A549 (cell line): ENCODE measurements around the gene RAB11FIP4. TPM values are rescaled to one million over a fixed set of nuclear protein-coding genes. Genes with fewer than 3 reads are reported as not detected.

Experiments
- ATAC-seq, 2 experiments: fragments of 200-7000 bp in 1 of 2; fragments of >200 bp in 1 of 2; cut with Nextera tagmentation in 1 of 2; cut with Tn5 transposase in 1 of 2; 3 replicates each; pipeline versions ENCODE4 v1.8.0 to v1.9.1; 2018 to 2020; ENCODE audit warnings: mild to moderate bottlenecking in 1 of 2, moderate library complexity in 1 of 2
- CTCF ChIA-PET: fragments of 300-600 bp; sonication (Branson Sonifier 250); formaldehyde crosslinking; extraction: SDS; loops from one replicate; lab custom pipeline; 2021; ENCODE audit warnings: antibody characterized with exemption, inconsistent platforms; lab: Yijun Ruan, JAX
- POLR2A ChIA-PET: fragments of 350-600 bp; formaldehyde crosslinking; extraction: SDS; loops from one replicate; lab custom pipeline; 2021; ENCODE audit warnings: antibody characterized with exemption, inconsistent platforms; lab: Yijun Ruan, JAX
- DNase-seq, 2 experiments: peaks; one replicate each; pipeline versions ENCODE4 v3.0.0 to v3.0.0-alpha.2; 2011 to 2016; ENCODE audit warnings: low read depth in 1 of 2, low spot score in 1 of 2
- FAIRE-seq: peaks from 2 replicates; lab custom pipeline; 2011; peaks lifted over from hg19 to GRCh38; lab: Jason Lieb, UNC
- H3K27ac ChIP-seq, 2 experiments: fragments of >200 bp; sonication (Bioruptor Twin); formaldehyde crosslinking; 3 replicates each; pipeline ENCODE4 v1.5.1; 2016 to 2017
- H3K4me1 ChIP-seq: fragments of >200 bp; sonication (Bioruptor Twin); formaldehyde crosslinking; 3 replicates; pipeline ENCODE4 v1.6.1; 2016
- H3K4me2 ChIP-seq: fragments of >200 bp; sonication (Bioruptor Twin); formaldehyde crosslinking; 3 replicates; pipeline ENCODE4 v1.6.1; 2016
- H3K4me3 ChIP-seq: fragments of >200 bp; sonication (Bioruptor Twin); formaldehyde crosslinking; 3 replicates; pipeline ENCODE4 v1.5.1; 2016
- H3K9me3 ChIP-seq: fragments of >200 bp; sonication (Bioruptor Twin); formaldehyde crosslinking; 3 replicates; pipeline ENCODE4 v1.6.1; 2016
- CBX8 ChIP-seq: fragments of 200-600 bp; sonication (generic); IDR thresholded peaks from 2 replicates; pipeline ENCODE4 v1.6.1; 2016
- CHD2 ChIP-seq: fragments of 150-350 bp; IDR thresholded peaks from 2 replicates; pipeline ENCODE4 v1.6.1; 2014; ENCODE audit warnings: low read length; ENCODE audit not compliant: partially characterized antibody
- CHD4 ChIP-seq: fragments of 200-600 bp; sonication (generic); IDR thresholded peaks from 2 replicates; pipeline ENCODE4 v1.6.1; 2016; ENCODE audit warnings: antibody characterized with exemption, mild to moderate bottlenecking, borderline replicate concordance
- CTCF ChIP-seq: fragments of >200 bp; sonication (Bioruptor Twin); formaldehyde crosslinking; IDR thresholded peaks from 3 replicates; pipeline ENCODE4 v1.5.1; 2016
- E2F6 ChIP-seq: IDR thresholded peaks from 2 replicates; pipeline ENCODE4 v1.6.1; 2012; ENCODE audit warnings: low read depth, borderline replicate concordance
- EHF ChIP-seq: fragments of 250-450 bp; sonication (Bioruptor Pico); IDR thresholded peaks from 2 replicates; pipeline ENCODE4 v1.5.0; 2020; ENCODE audit warnings: mild to moderate bottlenecking
- FOSB ChIP-seq: fragments of 250-450 bp; sonication (Bioruptor Pico); IDR thresholded peaks from 2 replicates; pipeline ENCODE4 v1.5.0; 2020; ENCODE audit warnings: mild to moderate bottlenecking, moderate library complexity
- HOXA7 ChIP-seq: fragments of 250-450 bp; sonication (Bioruptor Pico); IDR thresholded peaks from 2 replicates; pipeline ENCODE4 v1.5.0; 2020; ENCODE audit warnings: mild to moderate bottlenecking, moderate library complexity
- HOXB13 ChIP-seq: fragments of 250-450 bp; sonication (Bioruptor Pico); IDR thresholded peaks from 2 replicates; pipeline ENCODE4 v1.5.0; 2020; ENCODE audit warnings: low read depth, mild to moderate bottlenecking, moderate library complexity
- HOXB5 ChIP-seq: fragments of 250-450 bp; sonication (Bioruptor Pico); IDR thresholded peaks from 2 replicates; pipeline ENCODE4 v1.5.0; 2020; ENCODE audit warnings: mild to moderate bottlenecking, moderate library complexity
- JUNB ChIP-seq: fragments of >200 bp; sonication (Bioruptor Twin); formaldehyde crosslinking; IDR thresholded peaks from 2 replicates; pipeline ENCODE4 v1.6.1; 2016
- KDM5A ChIP-seq: fragments of 200-600 bp; sonication (generic); IDR thresholded peaks from 2 replicates; pipeline ENCODE4 v1.6.1; 2016; ENCODE audit warnings: antibody characterized with exemption, mild to moderate bottlenecking
- MAFK ChIP-seq: fragments of 450-650 bp; IDR thresholded peaks from 2 replicates; pipeline ENCODE4 v1.6.1; 2014; ENCODE audit not compliant: partially characterized antibody
- MAX ChIP-seq: IDR thresholded peaks from 2 replicates; pipeline ENCODE4 v1.6.1; 2012
- MAZ ChIP-seq: fragments of 150-350 bp; IDR thresholded peaks from 2 replicates; pipeline ENCODE4 v1.6.1; 2014; ENCODE audit warnings: antibody characterized with exemption, low read depth, low read length, borderline replicate concordance
- MYC ChIP-seq: IDR thresholded peaks from 2 replicates; pipeline ENCODE4 v1.6.1; 2012; ENCODE audit warnings: mild to moderate bottlenecking, inconsistent platforms, low read length, improper control_type of control experiment, borderline replicate concordance
- NFE2L2 ChIP-seq: fragments of 150-350 bp; conservative IDR thresholded peaks from 2 replicates; pipeline ENCODE4 v1.6.1; 2014; ENCODE audit warnings: low read length
- NPAS2 ChIP-seq: fragments of 250-450 bp; sonication (Bioruptor Pico); IDR thresholded peaks from 2 replicates; pipeline ENCODE4 v1.8.0; 2022; ENCODE audit warnings: mild to moderate bottlenecking, moderate library complexity, borderline replicate concordance
- NR3C1 ChIP-seq: fragments of >200 bp; sonication (Bioruptor Twin); formaldehyde crosslinking; IDR thresholded peaks from 3 replicates; pipeline ENCODE4 v1.6.1; 2017
- POLR2AphosphoS2 ChIP-seq: conservative IDR thresholded peaks from 2 replicates; pipeline ENCODE4 v1.6.1; 2012; ENCODE audit warnings: low read length, improper control_type of control experiment, inconsistent platforms
- RARB ChIP-seq: fragments of 250-450 bp; sonication (Bioruptor Pico); IDR thresholded peaks from 2 replicates; pipeline ENCODE4 v1.8.0; 2021; ENCODE audit warnings: mild to moderate bottlenecking, moderate library complexity
- RCOR1 ChIP-seq: fragments of 150-350 bp; IDR thresholded peaks from 2 replicates; pipeline ENCODE4 v1.6.1; 2014; ENCODE audit warnings: antibody characterized with exemption, low read length, low read depth
- REST ChIP-seq: fragments of 200-600 bp; sonication (generic); IDR thresholded peaks from 2 replicates; pipeline ENCODE4 v1.6.1; 2016; ENCODE audit warnings: antibody characterized with exemption, mild to moderate bottlenecking, moderate library complexity
- SMC3 ChIP-seq: fragments of >200 bp; sonication (Bioruptor Twin); formaldehyde crosslinking; IDR thresholded peaks from 3 replicates; pipeline ENCODE4 v1.6.1; 2018; ENCODE audit warnings: inconsistent platforms
- SREBF2 ChIP-seq: fragments of 450-650 bp; IDR thresholded peaks from 2 replicates; pipeline ENCODE4 v1.6.1; 2014; ENCODE audit warnings: mild to moderate bottlenecking, moderate library complexity
- USF2 ChIP-seq: fragments of 450-650 bp; IDR thresholded peaks from 2 replicates; pipeline ENCODE4 v1.6.1; 2014; ENCODE audit warnings: antibody characterized with exemption
- ZNF302 ChIP-seq: fragments of 250-450 bp; sonication (Bioruptor Pico); IDR thresholded peaks from 2 replicates; pipeline ENCODE4 v1.9.0; 2021; ENCODE audit warnings: inconsistent platforms, mild to moderate bottlenecking, moderate library complexity
- ZSCAN20 ChIP-seq: fragments of 250-450 bp; sonication (Bioruptor Pico); IDR thresholded peaks from 2 replicates; pipeline ENCODE4 v1.8.0; 2022; ENCODE audit warnings: mild to moderate bottlenecking, moderate library complexity
- WGBS: methylation state at CpG from one replicate; pipeline ENCODE4 v1.1.6; 2017; ENCODE audit errors: missing lambda C conversion rate; 5-methylcytosine and 5-hydroxymethylcytosine counted together
- polyA plus RNA-seq, 4 experiments: library from polyadenylated mRNA; depleted of rRNA in 3 of 4; stranded (reverse); fragments of >200 nt; fragmentation: RNase III in 1 of 4; extraction: RNeasy Plus Mini Kit Qiagen cat#74134 plus additional on column Dnase treatment in 1 of 4; gene quantifications; 2 replicates in 3 of 4; 3 replicates in 1 of 4; pipeline ENCODE4 v1.2.3, GENCODE V29; 2011 to 2017

RAB11FIP4 gene
- polyA plus RNA-seq, 2 of the 4 experiments (the other 2 are of a cell fraction) = 1.9 to 3.5 TPM

- POLR2A ChIA-PET = no interaction called here
- no peak overlapping the region for H3K4me3 ChIP-seq
- H3K27ac ChIP-seq = no peak overlapping the region
- H3K4me1 ChIP-seq = no peaks in the 10 kb centered on the region
- ATAC-seq (peak in 1 of 2 experiments; percentile 19; a peak in 2 of 6 replicates), FAIRE-seq (no peak)
- no peaks in the 10 kb centered on the region for H3K9me3 ChIP-seq
- WGBS = 50% methylated on average over 2 of the region's 2 CpGs
- TF ChIP-seq E2F6 = no peak
- TF ChIP-seq CHD4 = no peak
- no peak for TF ChIP-seq HOXB5
- TF ChIP-seq USF2 = no peak
- TF ChIP-seq MAX = no peak
- TF ChIP-seq RCOR1 = no peak
- no peak for TF ChIP-seq CHD2
- TF ChIP-seq CTCF = no peak
- no peak for TF ChIP-seq ZNF302 (CRISPR knock-in tag)
- no peak for TF ChIP-seq NFE2L2
- TF ChIP-seq EHF (CRISPR knock-in tag) = no peak
- no peak for TF ChIP-seq MAFK
- no peak for TF ChIP-seq JUNB
- TF ChIP-seq MYC = no peak
- TF ChIP-seq KDM5A = no peak
- no peak for TF ChIP-seq MAZ
- no peak for TF ChIP-seq FOSB (CRISPR knock-in tag)
- TF ChIP-seq, all 56 proteins: peak for 0
- CTCF ChIA-PET = interaction anchor here (23.7 kb wide), 1 partner anchor 67 kb away, joined by 490 read pairs; no protein-coding TSS in a partner anchor
- DNase-seq = no peak
- no peak overlapping the region for H3K4me2 ChIP-seq
Observed at GRCh38 chr17:31458829-31459228, 67.4 kb downstream of the RAB11FIP4 start.

- Histone ChIP-seq H3K4me2 (no peak overlapping the region), H3K4me3 (no peak overlapping the region), H3K9me3 (no peaks in the 10 kb centered on the region), H3K27ac (no peak overlapping the region), H3K4me1 (no peaks in the 10 kb centered on the region)
- FAIRE-seq = no peak
- 50% methylated on average over 3 of the region's 4 CpGs for WGBS
- CTCF ChIA-PET = interaction anchor here (1.0 to 23.7 kb wide), 2 partner anchors 11 to 66 kb away, joined by 3 to 490 read pairs; no protein-coding TSS in a partner anchor
- POLR2A ChIA-PET = interaction anchor here (0.6 kb wide), 1 partner anchor 49 kb away, joined by 3 read pairs; no protein-coding TSS in a partner anchor
- TF ChIP-seq ZSCAN20 (CRISPR knock-in tag) = no peak
- no peak for TF ChIP-seq MAFK
- no peak for TF ChIP-seq POLR2AphosphoS2
- TF ChIP-seq HOXA7 (CRISPR knock-in tag) = no peak
- TF ChIP-seq, all 56 proteins: peak for 0
- ATAC-seq = no peak; a peak in 1 of 6 replicates
- no peak for DNase-seq
Observed at GRCh38 chr17:31459716-31460115, 68.2 kb downstream of the RAB11FIP4 start.

GRCh38 chr17:31460226-31460721, 68.8 kb downstream of the RAB11FIP4 start:
- no peaks in the 10 kb centered on the region for H3K4me1 ChIP-seq
- CTCF ChIA-PET = interaction anchor here (1.0 to 23.7 kb wide), 4 partner anchors 11 to 66 kb away, joined by 3 to 490 read pairs (median 14); no protein-coding TSS in a partner anchor
- 31% methylated on average over 6 of the region's 6 CpGs for WGBS
- POLR2A ChIA-PET = no interaction called here
- no peak overlapping the region for H3K4me2 ChIP-seq
- no peak for ATAC-seq
- H3K4me3 ChIP-seq = no peak overlapping the region
- H3K9me3 ChIP-seq = no peaks in the 10 kb centered on the region
- no peak overlapping the region for H3K27ac ChIP-seq
- no peak for DNase-seq
- no peak for FAIRE-seq
- no peak for TF ChIP-seq REST
- TF ChIP-seq NPAS2 (CRISPR knock-in tag) = no peak
- TF ChIP-seq NR3C1 = no peak
- TF ChIP-seq MAX = no peak
- no peak for TF ChIP-seq CBX8
- TF ChIP-seq RARB (CRISPR knock-in tag) = no peak
- no peak for TF ChIP-seq SREBF2
- no peak for TF ChIP-seq SMC3
- TF ChIP-seq MAFK = no peak
- no peak for TF ChIP-seq HOXB13 (CRISPR knock-in tag)
